RWPE2 (cell line): ENCODE results near the gene ADAD2.
"Not testable (repeated sequence)": the region's sequence is repeated elsewhere in the genome, so short reads cannot be mapped to it uniquely, and the experiment has no call there.

ENCODE experiments used
- ATAC-seq: fragments of 200-7000 bp; cut with Tn5 transposase; 3 replicates; pipeline ENCODE4 v1.9.1; 2021; ENCODE audit warnings: low read depth
- DNase-seq: peaks from one replicate; pipeline ENCODE4 v3.0.0-alpha.2; 2020; ENCODE audit warnings: low spot score
- H3K27ac ChIP-seq: fragments of 450-650 bp; 2 replicates; pipeline ENCODE4 v1.5.1; 2017; ENCODE audit warnings: mild to moderate bottlenecking; ENCODE audit not compliant: poor library complexity, severe bottlenecking
- H3K27me3 ChIP-seq: fragments of 250-450 bp; sonication (Bioruptor Pico); 2 replicates; pipeline ENCODE4 v1.5.1; 2021; ENCODE audit warnings: mild to moderate bottlenecking, moderate library complexity; ENCODE audit not compliant: insufficient read depth, poor library complexity, severe bottlenecking
- H3K36me3 ChIP-seq: fragments of 250-450 bp; sonication (Bioruptor Pico); 2 replicates; pipeline ENCODE4 v1.5.1; 2020; ENCODE audit warnings: low read depth, mild to moderate bottlenecking, moderate library complexity
- H3K4me1 ChIP-seq: fragments of 250-450 bp; sonication (Bioruptor Pico); 2 replicates; pipeline ENCODE4 v1.5.1; 2021; ENCODE audit warnings: mild to moderate bottlenecking, moderate library complexity; ENCODE audit not compliant: insufficient read depth, poor library complexity, severe bottlenecking
- H3K4me3 ChIP-seq: fragments of 250-450 bp; sonication (Bioruptor Pico); 2 replicates; pipeline ENCODE4 v1.5.1; 2021; ENCODE audit warnings: mild to moderate bottlenecking, moderate library complexity; ENCODE audit not compliant: severe bottlenecking
- H3K9me3 ChIP-seq: fragments of 250-450 bp; sonication (Bioruptor Pico); 2 replicates; pipeline ENCODE4 v1.5.1; 2021; ENCODE audit warnings: mild to moderate bottlenecking, moderate library complexity; ENCODE audit not compliant: severe bottlenecking
- CTCF ChIP-seq: fragments of 450-650 bp; IDR thresholded peaks from one replicate; pipeline ENCODE4 v1.5.1; 2017; ENCODE audit warnings: mild to moderate bottlenecking, moderate library complexity; ENCODE audit not compliant: poor library complexity, severe bottlenecking

Gene ADAD2

GRCh38 chr16:84214451-84215066 is 23.6 kb downstream of the ADAD2 start:
- Histone ChIP-seq H3K27ac (no peak overlapping the region), H3K4me1 (no peaks in the 10 kb centered on the region), H3K27me3 (no peaks in the 10 kb centered on the region), H3K36me3 (no peaks in the 10 kb centered on the region), H3K9me3 (no peaks in the 10 kb centered on the region), H3K4me3 (no peak overlapping the region)
- no peak for TF ChIP-seq CTCF
- DNase-seq (no peak), ATAC-seq (no peak)

GRCh38 chr16:84215531-84215930 is 24.6 kb downstream of the ADAD2 start:
- Histone ChIP-seq H3K4me1 (no peaks in the 10 kb centered on the region), H3K27ac (no peak overlapping the region)
- no peak for ATAC-seq

GRCh38 chr16:84216144-84216543 is 25.2 kb downstream of the ADAD2 start:
- H3K4me1 ChIP-seq, H3K36me3 ChIP-seq, ATAC-seq, H3K27ac ChIP-seq, DNase-seq, H3K9me3 ChIP-seq, H3K27me3 ChIP-seq, H3K4me3 ChIP-seq: not testable (repeated sequence)

More at GRCh38 chr16:84215531-84215930, 24.6 kb downstream of the ADAD2 start:
- Histone ChIP-seq H3K36me3 (no peaks in the 10 kb centered on the region), H3K9me3 (no peaks in the 10 kb centered on the region), H3K27me3 (no peaks in the 10 kb centered on the region), H3K4me3 (no peak overlapping the region)
- TF ChIP-seq CTCF: no peak
- DNase-seq: no peak

- ATAC-seq (no peak), DNase-seq (no peak)
- Histone ChIP-seq H3K36me3 (no peaks in the 10 kb centered on the region), H3K9me3 (no peaks in the 10 kb centered on the region), H3K4me1 (no peaks in the 10 kb centered on the region), H3K4me3 (no peak overlapping the region), H3K27me3 (no peaks in the 10 kb centered on the region), H3K27ac (no peak overlapping the region)
- TF ChIP-seq CTCF: no peak
Measured at GRCh38 chr16:84218176-84218823, 27.3 kb downstream of the ADAD2 start.

GRCh38 chr16:84218956-84219355 is 28.0 kb downstream of the ADAD2 start:
- no peaks in the 10 kb centered on the region for H3K36me3 ChIP-seq
- ATAC-seq (no peak), DNase-seq (no peak)
- H3K9me3 ChIP-seq: no peaks in the 10 kb centered on the region
- TF ChIP-seq CTCF: no peak
- H3K27ac ChIP-seq: no peak overlapping the region
- no peaks in the 10 kb centered on the region for H3K27me3 ChIP-seq
- no peak overlapping the region for H3K4me3 ChIP-seq
- no peaks in the 10 kb centered on the region for H3K4me1 ChIP-seq
